ENCODE measurements around the gene MYH10. TPM values are rescaled to one million over a fixed set of nuclear protein-coding genes. Genes with fewer than 3 reads are reported as not detected.

The MYH10 gene
- total RNA-seq, 2 donors from 2014 or later: 48.6 to 56.6 TPM

- no peak overlapping the region for H3K4me3 ChIP-seq
- no peaks in the 10 kb centered on the region for H3K27me3 ChIP-seq (replicated peaks; ENCODE audit: insufficient read depth)
- WGBS: 71% methylated on average over 4 of the region's 4 CpGs
- intact Hi-C loops (cut with DNase I): no loop called here
- H3K4me1 ChIP-seq (replicated peaks): no peaks in the 10 kb centered on the region
- DNase-seq (ENCODE audit: low spot score): no peak
- no peak for TF ChIP-seq POLR2AphosphoS5 (IDR thresholded peaks at IDR 0.05)
- H3K27ac ChIP-seq: no peak overlapping the region
- no peaks in the 10 kb centered on the region for H3K9me3 ChIP-seq
- H3K36me3 ChIP-seq: peaks cover 0 to 8% of the 10 kb centered on the region in 2 donors
Measured at GRCh38 chr17:8447799-8448198, 182.7 kb downstream of the MYH10 start.

GRCh38 chr17:8445536-8445935 lies 185.0 kb downstream of the MYH10 start:
- peaks cover 0 to 8% of the 10 kb centered on the region in 2 donors for H3K36me3 ChIP-seq
- WGBS: 76% methylated on average over 4 of the region's 4 CpGs
- DNase-seq (ENCODE audit: low spot score): no peak
- no peak overlapping the region for H3K27ac ChIP-seq
- intact Hi-C loops (cut with DNase I): no loop called here
- no peaks in the 10 kb centered on the region for H3K27me3 ChIP-seq (replicated peaks; ENCODE audit: insufficient read depth)
- no peaks in the 10 kb centered on the region for H3K4me1 ChIP-seq (replicated peaks)
- TF ChIP-seq POLR2AphosphoS5 (IDR thresholded peaks at IDR 0.05) (no peak), CTCF (IDR thresholded peaks at IDR 0.05) (no peak), POLR2A (IDR thresholded peaks at IDR 0.05) (no peak)
- H3K9me3 ChIP-seq: no peaks in the 10 kb centered on the region
- no peak overlapping the region for H3K4me3 ChIP-seq

GRCh38 chr17:8444494-8444893 lies 186.0 kb downstream of the MYH10 start:
- H3K36me3 ChIP-seq: peaks cover 0 to 8% of the 10 kb centered on the region in 2 donors
- intact Hi-C loops (cut with DNase I): no loop called here
- H3K27ac ChIP-seq: no peak overlapping the region
- no peaks in the 10 kb centered on the region for H3K27me3 ChIP-seq (replicated peaks; ENCODE audit: insufficient read depth)
- H3K4me1 ChIP-seq (replicated peaks): no peaks in the 10 kb centered on the region
- 81% methylated on average over 4 of the region's 4 CpGs for WGBS
- TF ChIP-seq CTCF (IDR thresholded peaks at IDR 0.05) (no peak), POLR2A (IDR thresholded peaks at IDR 0.05) (no peak), POLR2AphosphoS5 (IDR thresholded peaks at IDR 0.05) (no peak)
- H3K4me3 ChIP-seq: no peak overlapping the region
- DNase-seq (ENCODE audit: low spot score): no peak
- no peaks in the 10 kb centered on the region for H3K9me3 ChIP-seq

- H3K4me3 ChIP-seq: no peak overlapping the region
- H3K4me1 ChIP-seq (replicated peaks): no peaks in the 10 kb centered on the region
- intact Hi-C loops (cut with DNase I): no loop called here
- no peak overlapping the region for H3K27ac ChIP-seq
- no peak for DNase-seq (ENCODE audit: low spot score)
- 85% methylated on average over 7 of the region's 7 CpGs for WGBS
- no peaks in the 10 kb centered on the region for H3K9me3 ChIP-seq
- peaks cover 0 to under 1% of the 10 kb centered on the region in 2 donors for H3K36me3 ChIP-seq
- TF ChIP-seq CTCF (IDR thresholded peaks at IDR 0.05) (no peak), POLR2AphosphoS5 (IDR thresholded peaks at IDR 0.05) (no peak), POLR2A (IDR thresholded peaks at IDR 0.05) (no peak)
- no peaks in the 10 kb centered on the region for H3K27me3 ChIP-seq (replicated peaks; ENCODE audit: insufficient read depth)
Measured at GRCh38 chr17:8443756-8444155, 186.8 kb downstream of the MYH10 start.

GRCh38 chr17:8442310-8442709 lies 188.2 kb downstream of the MYH10 start:
- no peak for DNase-seq (ENCODE audit: low spot score)
- 78% methylated on average over 2 of the region's 2 CpGs for WGBS
- Histone ChIP-seq H3K4me3 (no peak overlapping the region), H3K36me3 (no peaks in the 10 kb centered on the region), H3K9me3 (no peaks in the 10 kb centered on the region), H3K4me1 (replicated peaks) (no peaks in the 10 kb centered on the region), H3K27me3 (replicated peaks; ENCODE audit: insufficient read depth) (no peaks in the 10 kb centered on the region), H3K27ac (no peak overlapping the region)
- intact Hi-C loops (cut with DNase I): no loop called here
- TF ChIP-seq POLR2AphosphoS5 (IDR thresholded peaks at IDR 0.05): no peak
- TF ChIP-seq POLR2A (IDR thresholded peaks at IDR 0.05): no peak
- no peak for TF ChIP-seq CTCF (IDR thresholded peaks at IDR 0.05)
